Body of pancreas (tissue), 4 donors: ENCODE measurements around the gene KCND2. TPM values are rescaled to one million over a fixed set of nuclear protein-coding genes. Genes with fewer than 3 reads are reported as not detected.

Source experiments
- ATAC-seq: fragments of 150-250 bp; one replicate; pipeline ENCODE4 v1.9.1; 2016
- DNase-seq, 4 donors: peaks; one replicate each; pipeline ENCODE4 v3.0.0-alpha.2; 2019
- H3K27ac ChIP-seq, 4 donors: fragments of 200-600 bp; sonication (generic); 1 replicate in 3 of 4; 2 replicates in 1 of 4; pipeline versions ENCODE4 v1.5.1 to v1.6.1; 2016 to 2019; ENCODE audit warnings: mild to moderate bottlenecking in 1 of 4, mixed read lengths in 1 of 4, moderate library complexity in 1 of 4
- H3K27me3 ChIP-seq, 2 donors: fragments of 200-600 bp; sonication (generic); one replicate each; pipeline ENCODE4 v1.6.0; 2016; ENCODE audit warnings: mild to moderate bottlenecking in 1 of 2
- H3K36me3 ChIP-seq, 2 donors: fragments of 200-600 bp; sonication (generic); replicated peaks in 1 of 2; 2 replicates each; pipeline ENCODE4 v1.5.1; 2016; ENCODE audit warnings: low read depth in 2 of 2; ENCODE audit not compliant: insufficient read depth in 1 of 2
- H3K4me1 ChIP-seq: fragments of 200-600 bp; sonication (generic); one replicate; pipeline ENCODE4 v1.6.0; 2016
- H3K4me3 ChIP-seq, 2 donors: fragments of 200-600 bp; sonication (generic); 1 replicate in 1 of 2; 2 replicates in 1 of 2; pipeline ENCODE4 v1.5.1; 2016 to 2019
- H3K9me3 ChIP-seq, 3 donors: fragments of 200-600 bp; sonication (generic); 1 replicate in 2 of 3; 2 replicates in 1 of 3; pipeline ENCODE4 v1.5.1; 2016
- CTCF ChIP-seq, 7 experiments: fragments of 450-650 bp in 4 of 7; fragments of 200-600 bp in 3 of 7; sonication (generic) in 3 of 7; IDR thresholded peaks; one replicate each; pipeline ENCODE4 v1.5.1; 2016 to 2019; ENCODE audit warnings: antibody characterized with exemption in 7 of 7
- POLR2A ChIP-seq, 3 donors: fragments of 450-650 bp; IDR thresholded peaks; one replicate each; pipeline ENCODE4 v1.6.1; 2016; ENCODE audit warnings: antibody characterized with exemption in 3 of 3, mild to moderate bottlenecking in 2 of 3
- WGBS, 2 donors: methylation state at CpG; one replicate each; pipeline ENCODE4 v1.1.5; 2017; 5-methylcytosine and 5-hydroxymethylcytosine counted together
- intact Hi-C: fragments of 100-400 bp; cut with DNase I; formaldehyde crosslinking; loops from one replicate; pipeline ENCODE4 v1.15.1; 2023
- total RNA-seq, 2 donors: library from RNA; depleted of rRNA; stranded (reverse); fragments of >200 nt; gene quantifications; one replicate each; pipeline ENCODE4 v1.1.0, GENCODE V29; 2016

Gene KCND2
- total RNA-seq, 2 donors from 2014 or later, result 0.52 to 0.66 TPM

- WGBS, 2 donors, result 11 to 26% methylated on average over 3 of the region's 3 CpGs
- TF ChIP-seq CTCF (IDR thresholded peaks at IDR 0.05) (no peak), POLR2A (IDR thresholded peaks at IDR 0.05) (no peak)
- Histone ChIP-seq H3K4me1 (peaks cover 6% of the 10 kb centered on the region), H3K36me3 (no peaks in the 10 kb centered on the region), H3K27me3 (no peaks in the 10 kb centered on the region), H3K4me3 (no peak overlapping the region), H3K27ac (no peak overlapping the region), H3K9me3 (no peaks in the 10 kb centered on the region)
- DNase-seq (no peak), ATAC-seq (peak; percentile 53)
- intact Hi-C loops, result no loop called here
Observed at GRCh38 chr7:120740348-120740747, 467.4 kb downstream of the KCND2 start.

- intact Hi-C loops, result no loop called here
- H3K27ac ChIP-seq, result peak overlapping the region in 2 of 4 donors; percentile 5 to 10
- no peaks in the 10 kb centered on the region for H3K27me3 ChIP-seq
- 16 to 26% methylated on average over 7 of the region's 7 CpGs for WGBS, 2 donors
- no peak overlapping the region for H3K4me3 ChIP-seq
- no peaks in the 10 kb centered on the region for H3K9me3 ChIP-seq
- H3K36me3 ChIP-seq, result no peaks in the 10 kb centered on the region
- no peak for TF ChIP-seq POLR2A (IDR thresholded peaks at IDR 0.05)
- no peak for TF ChIP-seq CTCF (IDR thresholded peaks at IDR 0.05)
- DNase-seq (peak in 1 of 4 donors; percentile 14), ATAC-seq (no peak)
- peaks cover 6% of the 10 kb centered on the region for H3K4me1 ChIP-seq
Observed at GRCh38 chr7:120741371-120742042, 468.5 kb downstream of the KCND2 start.

DNA sequence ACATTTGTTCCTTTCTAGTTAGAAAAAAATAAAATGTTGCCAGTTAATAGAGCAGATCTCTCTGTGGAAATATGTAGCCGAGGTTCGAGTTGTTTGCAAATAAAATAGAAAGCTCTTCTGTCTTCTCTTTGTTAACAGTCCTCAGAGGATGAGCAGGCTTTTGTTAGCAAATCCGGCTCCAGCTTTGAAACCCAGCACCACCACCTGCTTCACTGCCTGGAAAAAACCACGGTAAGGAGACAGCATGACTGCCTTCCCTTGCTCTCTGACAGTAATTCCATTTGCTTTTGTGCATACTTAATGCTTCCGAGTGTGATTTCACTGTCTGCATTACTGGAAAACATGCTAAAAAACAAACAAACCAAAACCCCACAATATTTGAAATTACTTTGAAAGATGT is 469.4 kb downstream of the KCND2 start:
- DNase-seq (no peak), ATAC-seq (no peak)
- Histone ChIP-seq H3K9me3 (no peaks in the 10 kb centered on the region), H3K27me3 (no peaks in the 10 kb centered on the region), H3K36me3 (no peaks in the 10 kb centered on the region), H3K4me3 (no peak overlapping the region), H3K4me1 (peaks cover 6% of the 10 kb centered on the region), H3K27ac (no peak overlapping the region)
- WGBS, 2 donors, result 53% methylated on average over 5 of the region's 5 CpGs
- intact Hi-C loops, result no loop called here
- TF ChIP-seq POLR2A (IDR thresholded peaks at IDR 0.05) (no peak), CTCF (IDR thresholded peaks at IDR 0.05) (no peak)

- no peak overlapping the region for H3K4me3 ChIP-seq
- TF ChIP-seq CTCF (IDR thresholded peaks at IDR 0.05) (no peak), POLR2A (IDR thresholded peaks at IDR 0.05) (no peak)
Observed at GRCh38 chr7:120743128-120743527, 470.2 kb downstream of the KCND2 start.

DNA sequence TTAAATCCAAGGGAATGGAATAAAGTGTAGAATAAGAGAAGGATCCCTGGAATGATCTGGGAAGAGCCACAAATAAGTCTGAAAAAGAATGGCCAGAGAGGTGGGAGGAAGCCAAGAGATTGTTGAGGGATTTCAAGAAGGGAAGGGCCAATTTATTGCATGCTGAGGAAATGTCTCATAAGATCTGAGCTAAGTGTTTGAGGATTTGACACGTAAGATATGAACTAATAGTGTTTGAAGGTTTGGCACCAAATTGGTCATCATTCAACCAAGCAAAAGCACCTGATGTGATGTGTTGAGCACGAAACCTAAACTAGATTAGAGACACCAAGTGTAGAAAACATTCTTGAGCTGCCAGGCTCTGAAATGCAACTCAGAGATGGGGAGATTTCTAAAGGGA is 487.1 kb downstream of the KCND2 start:
- H3K9me3 ChIP-seq, result no peaks in the 10 kb centered on the region
- WGBS, 2 donors, result 50 to 58% methylated on average over 2 of the region's 2 CpGs
- no peaks in the 10 kb centered on the region for H3K4me1 ChIP-seq
- no peaks in the 10 kb centered on the region for H3K36me3 ChIP-seq
- intact Hi-C loops, result no loop called here
- no peak overlapping the region for H3K27ac ChIP-seq
- H3K4me3 ChIP-seq, result no peak overlapping the region
- TF ChIP-seq CTCF (IDR thresholded peaks at IDR 0.05), result no peak
- no peak for TF ChIP-seq POLR2A (IDR thresholded peaks at IDR 0.05)
- H3K27me3 ChIP-seq, result no peaks in the 10 kb centered on the region
- DNase-seq (no peak), ATAC-seq (no peak)

More at GRCh38 chr7:120743128-120743527, 470.2 kb downstream of the KCND2 start:
- no peak for DNase-seq
- no peaks in the 10 kb centered on the region for H3K9me3 ChIP-seq
- no peaks in the 10 kb centered on the region for H3K27me3 ChIP-seq
- ATAC-seq, result no peak
- 58 to 66% methylated on average over 3 of the region's 3 CpGs for WGBS, 2 donors
- H3K27ac ChIP-seq, result no peak overlapping the region
- intact Hi-C loops, result no loop called here
- H3K4me1 ChIP-seq, result peaks cover 6% of the 10 kb centered on the region
- no peaks in the 10 kb centered on the region for H3K36me3 ChIP-seq
